GM12873 (cell line): Measurements from ENCODE around the gene MICAL3.

Experiments
- TF ChIP-seq, protein P1 (sequence below): IDR thresholded peaks from 2 replicates; pipeline ENCODE4 v1.5.1; 2012; ENCODE audit warnings: low read depth, mild to moderate bottlenecking, moderate library complexity, low read length, control low read depth; ENCODE audit not compliant: insufficient read depth; ENCODE audit errors: missing control alignments

MICAL3 gene

DNA sequence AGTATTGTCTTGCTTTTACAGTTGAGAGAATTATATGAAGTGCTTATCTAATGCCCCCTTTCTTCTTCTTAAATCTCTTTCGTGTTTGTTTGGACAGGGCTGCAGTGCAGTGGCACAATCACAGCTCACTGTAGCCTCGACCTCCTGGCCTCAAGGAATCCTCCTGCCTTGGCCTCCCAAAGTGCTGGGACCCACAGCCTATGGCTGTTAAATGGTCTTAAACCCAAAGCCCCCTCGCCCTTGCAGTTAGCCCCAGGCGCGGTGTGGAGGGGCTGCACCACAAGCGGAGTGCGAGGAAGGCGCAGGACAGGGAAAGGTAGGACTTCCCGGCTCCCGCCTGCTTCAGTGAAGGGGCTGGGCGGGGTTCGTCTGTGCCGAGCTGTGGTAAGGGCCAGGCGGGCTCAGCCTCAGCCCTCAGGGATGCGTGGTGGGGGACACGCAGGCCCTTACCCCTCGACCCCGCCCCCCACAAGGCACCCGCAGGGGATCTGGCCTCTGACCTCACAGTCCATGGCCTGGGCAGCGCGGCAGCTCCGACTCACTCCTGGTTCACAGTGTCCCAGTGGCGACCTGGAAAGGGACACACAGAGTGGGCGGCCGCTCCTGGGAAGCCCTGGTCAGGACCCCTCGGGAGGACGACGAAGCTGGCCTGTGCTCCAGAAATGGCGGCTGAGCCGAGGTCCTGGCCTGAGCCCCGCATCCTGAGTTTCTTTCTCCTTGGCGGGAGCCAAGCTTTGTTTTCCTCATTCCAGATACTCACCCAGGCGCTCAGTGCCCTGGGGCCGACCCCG lies 274.6 kb downstream of the MICAL3 start:
- TF ChIP-seq, protein P1, sequence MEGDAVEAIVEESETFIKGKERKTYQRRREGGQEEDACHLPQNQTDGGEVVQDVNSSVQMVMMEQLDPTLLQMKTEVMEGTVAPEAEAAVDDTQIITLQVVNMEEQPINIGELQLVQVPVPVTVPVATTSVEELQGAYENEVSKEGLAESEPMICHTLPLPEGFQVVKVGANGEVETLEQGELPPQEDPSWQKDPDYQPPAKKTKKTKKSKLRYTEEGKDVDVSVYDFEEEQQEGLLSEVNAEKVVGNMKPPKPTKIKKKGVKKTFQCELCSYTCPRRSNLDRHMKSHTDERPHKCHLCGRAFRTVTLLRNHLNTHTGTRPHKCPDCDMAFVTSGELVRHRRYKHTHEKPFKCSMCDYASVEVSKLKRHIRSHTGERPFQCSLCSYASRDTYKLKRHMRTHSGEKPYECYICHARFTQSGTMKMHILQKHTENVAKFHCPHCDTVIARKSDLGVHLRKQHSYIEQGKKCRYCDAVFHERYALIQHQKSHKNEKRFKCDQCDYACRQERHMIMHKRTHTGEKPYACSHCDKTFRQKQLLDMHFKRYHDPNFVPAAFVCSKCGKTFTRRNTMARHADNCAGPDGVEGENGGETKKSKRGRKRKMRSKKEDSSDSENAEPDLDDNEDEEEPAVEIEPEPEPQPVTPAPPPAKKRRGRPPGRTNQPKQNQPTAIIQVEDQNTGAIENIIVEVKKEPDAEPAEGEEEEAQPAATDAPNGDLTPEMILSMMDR, result no peak

DNA sequence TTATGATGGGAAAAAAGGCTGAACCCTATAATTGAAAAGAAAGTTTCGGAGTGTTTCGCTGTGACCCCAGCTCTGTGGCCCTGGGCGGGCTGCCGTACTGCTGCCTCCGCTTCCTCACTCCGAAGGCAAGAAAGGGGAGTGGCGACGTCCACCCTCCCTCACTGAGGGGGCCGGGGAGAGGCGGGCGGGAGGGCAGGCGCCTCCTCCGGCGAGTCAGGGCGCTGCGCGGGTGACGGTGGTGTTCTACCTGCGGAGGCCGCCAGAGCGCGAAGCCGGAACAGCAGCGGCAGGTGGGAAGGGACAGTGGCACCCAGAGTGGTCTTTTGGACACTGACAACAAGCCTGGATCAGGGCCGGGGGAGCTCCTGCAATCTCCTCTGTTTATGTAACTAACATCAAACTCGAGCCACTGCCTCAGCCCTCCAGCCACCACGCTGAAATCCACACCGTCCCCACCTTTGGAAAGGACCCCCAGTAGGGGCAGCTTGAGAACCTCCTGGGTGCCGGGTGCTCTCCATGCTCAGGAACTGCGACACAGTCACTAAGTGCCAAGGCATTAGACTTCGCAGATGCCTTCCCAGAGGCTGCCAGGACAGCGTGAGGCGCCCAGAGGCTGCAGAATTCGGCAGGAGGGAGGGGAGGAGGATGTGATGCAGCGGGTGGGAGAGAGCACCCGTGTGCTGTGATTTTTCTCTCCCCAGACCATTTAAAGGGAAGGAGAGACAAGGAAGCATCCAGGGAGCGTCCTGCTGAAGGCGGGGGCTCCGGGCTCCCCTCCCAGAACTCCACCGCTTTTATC lies 275.6 kb downstream of the MICAL3 start:
- TF ChIP-seq, protein P1, result no peak

DNA sequence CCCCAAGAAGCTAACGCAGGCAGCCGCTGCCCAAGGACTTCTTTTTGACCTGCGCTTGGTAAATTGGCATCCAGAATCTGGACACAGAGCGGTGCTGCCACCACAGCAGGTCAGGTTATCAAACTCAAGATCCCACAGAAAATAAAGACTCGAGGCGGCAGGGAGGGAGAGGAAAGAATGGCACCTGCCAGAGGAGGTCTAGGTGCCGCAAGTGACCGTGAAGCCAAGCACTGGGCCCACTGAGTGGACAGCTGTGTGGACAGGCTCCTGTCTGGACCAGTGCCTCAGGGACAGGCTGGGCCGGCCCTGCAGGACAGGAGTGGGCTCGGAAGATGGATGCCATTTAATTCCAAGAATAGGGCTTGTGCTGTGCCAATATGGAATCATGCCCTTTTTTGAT lies 277.4 kb downstream of the MICAL3 start:
- TF ChIP-seq, protein P1, result no peak

DNA sequence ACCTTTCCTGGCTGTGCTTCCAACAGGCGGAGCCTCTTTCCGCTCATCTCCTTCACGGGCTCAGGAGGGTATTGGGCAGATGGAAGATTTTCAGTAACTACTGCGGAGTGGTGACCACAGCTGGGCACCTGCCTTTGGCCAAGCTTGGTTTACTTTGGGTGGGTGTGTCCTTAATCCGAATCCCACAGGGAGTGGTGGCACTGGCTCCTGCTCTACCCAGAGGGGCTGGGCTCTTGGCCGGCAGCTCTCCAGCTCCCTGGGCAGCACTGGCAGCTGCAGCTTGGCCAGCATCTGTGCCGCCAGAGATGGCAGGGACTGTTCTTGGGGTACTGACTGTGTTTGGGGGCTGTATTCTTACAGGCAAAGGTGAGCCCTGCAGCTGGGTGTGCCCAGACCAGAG lies 279.9 kb downstream of the MICAL3 start:
- TF ChIP-seq, protein P1, result no peak

DNA sequence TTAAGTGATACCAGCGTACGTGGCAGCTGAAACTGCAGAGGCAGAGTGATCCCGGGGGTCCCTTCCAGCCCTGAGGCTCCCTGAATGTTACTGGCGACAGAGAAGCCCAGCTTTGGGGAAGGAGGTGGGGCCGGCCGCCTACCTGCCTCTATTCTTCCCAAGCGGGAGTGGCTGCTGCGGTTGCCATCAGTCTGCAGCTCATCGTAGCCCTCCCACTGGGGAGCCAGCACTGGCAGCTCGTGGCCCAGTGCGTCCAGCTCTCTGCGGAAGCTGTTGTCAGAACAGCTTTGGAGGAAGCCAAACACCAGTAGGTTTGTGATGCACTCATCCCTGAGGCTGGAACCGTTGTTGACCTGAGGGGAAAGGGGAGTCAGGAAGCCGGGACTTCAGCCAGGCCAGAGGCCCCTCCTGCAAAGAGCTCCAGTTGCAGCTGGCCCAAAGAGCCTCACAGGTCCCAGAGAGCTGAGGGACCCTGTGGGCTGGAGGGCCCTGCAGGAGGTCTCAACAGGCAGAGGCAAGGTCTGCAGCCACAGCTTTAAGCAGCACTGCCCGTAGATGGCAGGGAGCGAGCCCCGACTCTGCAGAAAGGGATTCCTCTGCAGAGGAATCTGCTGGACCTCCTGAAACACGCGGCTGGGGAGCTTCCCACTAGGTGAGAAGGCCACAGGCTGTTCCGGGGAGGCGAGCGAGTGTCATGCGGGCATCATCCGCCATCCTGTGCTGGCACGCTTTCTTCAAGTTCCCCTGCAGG lies 280.5 kb downstream of the MICAL3 start:
- TF ChIP-seq, protein P1, result no peak

DNA sequence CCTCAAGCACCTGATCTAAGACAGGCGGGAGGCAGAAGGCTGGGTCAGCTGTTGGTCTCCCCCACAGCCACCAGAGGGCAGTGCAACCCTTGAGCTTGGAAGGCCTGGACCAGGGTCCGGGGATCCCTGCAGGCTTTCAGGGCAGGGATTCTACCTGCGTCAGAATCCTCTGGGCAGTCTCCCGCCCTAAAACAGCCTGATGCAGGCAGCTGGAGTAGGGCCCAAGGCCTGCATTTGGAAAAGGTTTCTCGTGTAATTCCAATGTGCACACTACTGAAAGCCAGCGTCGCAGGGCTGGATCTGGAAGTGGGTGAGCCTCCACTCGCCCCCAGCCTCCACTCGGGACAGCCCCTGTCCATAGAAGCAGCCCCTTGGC lies 281.8 kb downstream of the MICAL3 start:
- TF ChIP-seq, protein P1, result peak; percentile 95
